ENCODE measurements around the gene ARF4. TPM values are rescaled to one million over a fixed set of nuclear protein-coding genes. Genes with fewer than 3 reads are reported as not detected.

ARF4 gene
- total RNA-seq, 1 donor from 2014 or later, result 138 TPM

GRCh38 chr3:57555306-57555705 is 41.8 kb downstream of the ARF4 start:
- H3K4me3 Mint-ChIP-seq, result peak overlapping the region; percentile 95
- TF ChIP-seq EZH2phosphoT487 (IDR thresholded peaks at IDR 0.05), result no peak
- TF ChIP-seq CTCF (IDR thresholded peaks at IDR 0.05), result no peak
- no peak overlapping the region for H3K27ac Mint-ChIP-seq
- Histone ChIP-seq H3K9ac (no peak overlapping the region), H3F3A (ENCODE audit: low read depth) (peaks cover 7% of the 10 kb centered on the region), H4K20me1 (ENCODE audit: low read depth) (peaks cover 15% of the 10 kb centered on the region), H3K27ac (no peak overlapping the region), H3K36me3 (no peaks in the 10 kb centered on the region), H3K9me3 (ENCODE audit: low read depth) (no peaks in the 10 kb centered on the region), H3K4me1 (peaks cover 10% of the 10 kb centered on the region), H2AFZ (replicated peaks) (peak overlapping the region; percentile 90), H3K79me2 (ENCODE audit: low read depth) (peaks cover 15% of the 10 kb centered on the region), H3K4me2 (peak overlapping the region; percentile 93), H3K4me3 (peak overlapping the region; percentile 60), H3K27me3 (no peaks in the 10 kb centered on the region)
- no peak for DNase-seq (ENCODE audit: low spot score)
- H3K9me3 Mint-ChIP-seq, result no peaks in the 10 kb centered on the region
- H3K36me3 Mint-ChIP-seq, result peaks cover 10% of the 10 kb centered on the region
- H3K4me1 Mint-ChIP-seq, result peaks cover 18% of the 10 kb centered on the region
- H3K27me3 Mint-ChIP-seq (ENCODE audit: insufficient read depth, low read depth), result no peaks in the 10 kb centered on the region

GRCh38 chr3:57546616-57547015 is 50.5 kb downstream of the ARF4 start:
- Mint-ChIP-seq H3K27me3 (ENCODE audit: insufficient read depth, low read depth) (peaks cover 2% of the 10 kb centered on the region), H3K36me3 (no peaks in the 10 kb centered on the region), H3K4me1 (peaks cover 24% of the 10 kb centered on the region), H3K9me3 (no peaks in the 10 kb centered on the region), H3K4me3 (no peak overlapping the region), H3K27ac (no peak overlapping the region)
- Histone ChIP-seq H4K20me1 (ENCODE audit: low read depth) (no peaks in the 10 kb centered on the region), H3F3A (ENCODE audit: low read depth) (peaks cover 9% of the 10 kb centered on the region), H3K9me3 (ENCODE audit: low read depth) (no peaks in the 10 kb centered on the region), H3K9ac (no peak overlapping the region), H3K4me2 (no peak overlapping the region), H3K36me3 (no peaks in the 10 kb centered on the region), H3K27me3 (no peaks in the 10 kb centered on the region), H3K79me2 (ENCODE audit: low read depth) (no peaks in the 10 kb centered on the region), H3K4me3 (no peak overlapping the region), H2AFZ (replicated peaks) (no peak overlapping the region), H3K4me1 (peaks cover 13% of the 10 kb centered on the region), H3K27ac (no peak overlapping the region)
- DNase-seq (ENCODE audit: low spot score), result peak; percentile 25
- no peak for TF ChIP-seq CTCF (IDR thresholded peaks at IDR 0.05)
- peak; percentile 59 for TF ChIP-seq EZH2phosphoT487 (IDR thresholded peaks at IDR 0.05)

GRCh38 chr3:57545636-57546268 is 51.4 kb downstream of the ARF4 start:
- no peak for TF ChIP-seq CTCF (IDR thresholded peaks at IDR 0.05)
- TF ChIP-seq EZH2 (IDR thresholded peaks at IDR 0.05), result no peak
- TF ChIP-seq EZH2phosphoT487 (IDR thresholded peaks at IDR 0.05), result no peak
- H3K27me3 ChIP-seq, result no peaks in the 10 kb centered on the region
- no peak overlapping the region for H3K27ac ChIP-seq
- no peaks in the 10 kb centered on the region for H3K36me3 ChIP-seq
- H3K4me2 ChIP-seq, result no peak overlapping the region
- Mint-ChIP-seq H3K36me3 (no peaks in the 10 kb centered on the region), H3K27me3 (ENCODE audit: insufficient read depth, low read depth) (peaks cover 2% of the 10 kb centered on the region), H3K9me3 (no peaks in the 10 kb centered on the region), H3K4me1 (peaks cover 24% of the 10 kb centered on the region), H3K27ac (peak overlapping the region; percentile 72), H3K4me3 (no peak overlapping the region)
- peaks cover 13% of the 10 kb centered on the region for H3K4me1 ChIP-seq
- no peak overlapping the region for H2AFZ ChIP-seq (replicated peaks)
- H3K4me3 ChIP-seq, result no peak overlapping the region
- no peaks in the 10 kb centered on the region for H3K9me3 ChIP-seq (ENCODE audit: low read depth)
- H3K9ac ChIP-seq, result no peak overlapping the region
- no peaks in the 10 kb centered on the region for H3K79me2 ChIP-seq (ENCODE audit: low read depth)
- peaks cover 9% of the 10 kb centered on the region for H3F3A ChIP-seq (ENCODE audit: low read depth)
- DNase-seq (ENCODE audit: low spot score), result peak; percentile 4
- H4K20me1 ChIP-seq (ENCODE audit: low read depth), result no peaks in the 10 kb centered on the region

Data from neural progenitor cell (in vitro differentiated cells).